HEK293 (cell line): ENCODE measurements around the gene CNNM1.

Experiments used
- EGR2 ChIP-seq: fragments of 450-650 bp; formaldehyde crosslinking; IDR thresholded peaks from 2 replicates; pipeline ENCODE4 v1.5.1; 2016; ENCODE audit warnings: low read depth, missing biosample characterization, missing genetic modification characterization
- OSR2 ChIP-seq: fragments of 450-650 bp; formaldehyde crosslinking; IDR thresholded peaks from 2 replicates; pipeline ENCODE4 v1.5.1; 2016; ENCODE audit warnings: missing biosample characterization, missing genetic modification characterization
- RBAK ChIP-seq: fragments of 450-650 bp; formaldehyde crosslinking; IDR thresholded peaks from 2 replicates; pipeline ENCODE4 v1.5.1; 2016; ENCODE audit warnings: missing biosample characterization, missing genetic modification characterization
- REPIN1 ChIP-seq: fragments of 450-650 bp; formaldehyde crosslinking; IDR thresholded peaks from 2 replicates; pipeline ENCODE4 v1.5.1; 2017; ENCODE audit warnings: missing biosample characterization, missing genetic modification characterization, low read depth
- SCRT1 ChIP-seq: fragments of 450-650 bp; formaldehyde crosslinking; IDR thresholded peaks from 2 replicates; pipeline ENCODE4 v1.5.1; 2016; ENCODE audit warnings: missing biosample characterization, missing genetic modification characterization, borderline replicate concordance
- SP2 ChIP-seq: fragments of 450-650 bp; formaldehyde crosslinking; IDR thresholded peaks from 2 replicates; pipeline ENCODE4 v1.5.1; 2016; ENCODE audit warnings: missing biosample characterization, missing genetic modification characterization
- SP7 ChIP-seq: fragments of 450-650 bp; formaldehyde crosslinking; IDR thresholded peaks from 2 replicates; pipeline ENCODE4 v1.5.1; 2016; ENCODE audit warnings: missing biosample characterization, missing genetic modification characterization
- WT1 ChIP-seq: fragments of 450-650 bp; formaldehyde crosslinking; IDR thresholded peaks from 2 replicates; pipeline ENCODE4 v1.5.1; 2016; ENCODE audit warnings: missing biosample characterization, missing genetic modification characterization
- ZBTB20 ChIP-seq: fragments of 450-650 bp; formaldehyde crosslinking; IDR thresholded peaks from 2 replicates; pipeline ENCODE4 v1.5.1; 2016; ENCODE audit warnings: missing biosample characterization, missing genetic modification characterization
- ZBTB48 ChIP-seq: fragments of 450-650 bp; formaldehyde crosslinking; IDR thresholded peaks from 2 replicates; pipeline ENCODE4 v1.5.1; 2016; ENCODE audit warnings: missing biosample characterization, missing genetic modification characterization
- ZFP69B ChIP-seq: fragments of 450-650 bp; formaldehyde crosslinking; IDR thresholded peaks from 2 replicates; pipeline ENCODE4 v1.5.1; 2016; ENCODE audit warnings: missing biosample characterization, missing genetic modification characterization
- ZNF121 ChIP-seq: fragments of 450-650 bp; formaldehyde crosslinking; IDR thresholded peaks from 2 replicates; pipeline ENCODE4 v1.5.1; 2016; ENCODE audit warnings: missing biosample characterization, missing genetic modification characterization
- ZNF138 ChIP-seq: fragments of 450-650 bp; formaldehyde crosslinking; IDR thresholded peaks from 2 replicates; pipeline ENCODE4 v1.5.1; 2016; ENCODE audit warnings: missing biosample characterization, missing genetic modification characterization, borderline replicate concordance
- ZNF174 ChIP-seq: fragments of 450-650 bp; formaldehyde crosslinking; IDR thresholded peaks from 2 replicates; pipeline ENCODE4 v1.5.0; 2017; ENCODE audit warnings: missing biosample characterization, mild to moderate bottlenecking, missing genetic modification characterization
- ZNF214 ChIP-seq: fragments of 450-650 bp; formaldehyde crosslinking; IDR thresholded peaks from 2 replicates; pipeline ENCODE4 v1.5.1; 2017; ENCODE audit warnings: missing biosample characterization, mild to moderate bottlenecking, missing genetic modification characterization, borderline replicate concordance
- ZNF404 ChIP-seq: fragments of 450-650 bp; formaldehyde crosslinking; IDR thresholded peaks from 2 replicates; pipeline ENCODE4 v1.5.1; 2017; ENCODE audit warnings: missing biosample characterization, missing genetic modification characterization
- ZNF529 ChIP-seq: fragments of 450-650 bp; formaldehyde crosslinking; IDR thresholded peaks from 2 replicates; pipeline ENCODE4 v1.5.1; 2017; ENCODE audit warnings: missing genetic modification characterization, missing biosample characterization; ENCODE audit not compliant: insufficient replicate concordance
- ZNF558 ChIP-seq: fragments of 450-650 bp; formaldehyde crosslinking; IDR thresholded peaks from 2 replicates; pipeline ENCODE4 v1.5.1; 2016; ENCODE audit warnings: missing biosample characterization, missing genetic modification characterization
- ZNF560 ChIP-seq: fragments of 450-650 bp; formaldehyde crosslinking; IDR thresholded peaks from 2 replicates; pipeline ENCODE4 v1.5.1; 2017; ENCODE audit warnings: missing biosample characterization, missing genetic modification characterization, borderline replicate concordance
- ZNF600 ChIP-seq: fragments of 450-650 bp; formaldehyde crosslinking; IDR thresholded peaks from 2 replicates; pipeline ENCODE4 v1.5.1; 2016; ENCODE audit warnings: missing biosample characterization, missing genetic modification characterization
- ZNF624 ChIP-seq: fragments of 450-650 bp; formaldehyde crosslinking; IDR thresholded peaks from 2 replicates; pipeline ENCODE4 v1.5.1; 2017; ENCODE audit warnings: missing biosample characterization, missing genetic modification characterization
- ZNF791 ChIP-seq: fragments of 450-650 bp; formaldehyde crosslinking; IDR thresholded peaks from 2 replicates; pipeline ENCODE4 v1.5.1; 2016; ENCODE audit warnings: missing biosample characterization, missing genetic modification characterization
- ZNF792 ChIP-seq: fragments of 450-650 bp; formaldehyde crosslinking; IDR thresholded peaks from 2 replicates; pipeline ENCODE4 v1.5.1; 2016; ENCODE audit warnings: missing biosample characterization, missing genetic modification characterization
- TF ChIP-seq, protein P1 (sequence below): fragments of 450-650 bp; formaldehyde crosslinking; IDR thresholded peaks from 2 replicates; pipeline ENCODE4 v1.5.1; 2017; ENCODE audit warnings: missing biosample characterization, missing genetic modification characterization
- TF ChIP-seq, protein P2 (sequence below): fragments of 450-650 bp; formaldehyde crosslinking; IDR thresholded peaks from 2 replicates; pipeline ENCODE4 v1.5.1; 2016; ENCODE audit warnings: missing biosample characterization, missing genetic modification characterization, low read depth
- TF ChIP-seq, protein P3 (sequence below): fragments of 450-650 bp; formaldehyde crosslinking; IDR thresholded peaks from 2 replicates; pipeline ENCODE4 v1.5.1; 2016; ENCODE audit warnings: missing biosample characterization, missing genetic modification characterization
- TF ChIP-seq, protein P4 (sequence below): fragments of 450-650 bp; formaldehyde crosslinking; IDR thresholded peaks from 2 replicates; pipeline ENCODE4 v1.5.1; 2016; ENCODE audit warnings: missing biosample characterization, missing genetic modification characterization
- TF ChIP-seq, protein P5 (sequence below): fragments of 450-650 bp; formaldehyde crosslinking; IDR thresholded peaks from 2 replicates; pipeline ENCODE4 v1.5.1; 2016; ENCODE audit warnings: missing biosample characterization, missing genetic modification characterization
- TF ChIP-seq, protein P6 (sequence below): fragments of 450-650 bp; formaldehyde crosslinking; IDR thresholded peaks from 2 replicates; pipeline ENCODE4 v1.5.0; 2017; ENCODE audit warnings: missing biosample characterization, missing genetic modification characterization, borderline replicate concordance
- TF ChIP-seq, protein P7 (sequence below): fragments of 450-650 bp; formaldehyde crosslinking; IDR thresholded peaks from 2 replicates; pipeline ENCODE4 v1.5.1; 2016; ENCODE audit warnings: missing biosample characterization, missing genetic modification characterization

CNNM1 gene

DNA sequence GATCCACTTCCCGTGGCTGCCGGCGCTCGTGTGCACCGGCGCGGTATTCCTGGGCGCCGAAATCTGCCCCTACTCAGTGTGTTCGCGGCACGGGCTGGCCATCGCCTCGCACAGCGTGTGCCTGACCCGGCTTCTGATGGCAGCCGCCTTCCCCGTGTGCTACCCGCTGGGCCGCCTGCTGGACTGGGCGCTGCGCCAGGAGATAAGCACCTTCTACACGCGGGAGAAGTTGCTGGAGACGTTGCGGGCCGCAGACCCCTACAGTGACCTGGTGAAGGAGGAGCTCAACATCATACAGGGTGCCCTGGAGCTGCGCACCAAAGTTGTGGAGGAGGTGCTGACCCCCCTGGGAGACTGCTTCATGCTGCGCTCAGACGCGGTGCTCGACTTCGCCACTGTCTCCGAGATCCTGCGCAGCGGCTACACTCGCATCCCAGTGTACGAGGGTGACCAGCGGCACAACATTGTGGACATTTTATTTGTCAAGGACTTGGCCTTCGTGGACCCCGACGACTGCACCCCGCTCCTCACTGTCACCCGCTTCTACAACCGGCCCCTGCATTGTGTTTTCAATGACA, 1.3 kb downstream of the CNNM1 start (continued):
- no peak for TF ChIP-seq ZNF138 (tag by site-specific recombination)
- TF ChIP-seq, protein P1, sequence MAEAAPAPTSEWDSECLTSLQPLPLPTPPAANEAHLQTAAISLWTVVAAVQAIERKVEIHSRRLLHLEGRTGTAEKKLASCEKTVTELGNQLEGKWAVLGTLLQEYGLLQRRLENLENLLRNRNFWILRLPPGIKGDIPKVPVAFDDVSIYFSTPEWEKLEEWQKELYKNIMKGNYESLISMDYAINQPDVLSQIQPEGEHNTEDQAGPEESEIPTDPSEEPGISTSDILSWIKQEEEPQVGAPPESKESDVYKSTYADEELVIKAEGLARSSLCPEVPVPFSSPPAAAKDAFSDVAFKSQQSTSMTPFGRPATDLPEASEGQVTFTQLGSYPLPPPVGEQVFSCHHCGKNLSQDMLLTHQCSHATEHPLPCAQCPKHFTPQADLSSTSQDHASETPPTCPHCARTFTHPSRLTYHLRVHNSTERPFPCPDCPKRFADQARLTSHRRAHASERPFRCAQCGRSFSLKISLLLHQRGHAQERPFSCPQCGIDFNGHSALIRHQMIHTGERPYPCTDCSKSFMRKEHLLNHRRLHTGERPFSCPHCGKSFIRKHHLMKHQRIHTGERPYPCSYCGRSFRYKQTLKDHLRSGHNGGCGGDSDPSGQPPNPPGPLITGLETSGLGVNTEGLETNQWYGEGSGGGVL (tag by site-specific recombination), result no peak
- no peak; the same call in 1 of the 2 replicates for TF ChIP-seq WT1
- TF ChIP-seq, protein P2, sequence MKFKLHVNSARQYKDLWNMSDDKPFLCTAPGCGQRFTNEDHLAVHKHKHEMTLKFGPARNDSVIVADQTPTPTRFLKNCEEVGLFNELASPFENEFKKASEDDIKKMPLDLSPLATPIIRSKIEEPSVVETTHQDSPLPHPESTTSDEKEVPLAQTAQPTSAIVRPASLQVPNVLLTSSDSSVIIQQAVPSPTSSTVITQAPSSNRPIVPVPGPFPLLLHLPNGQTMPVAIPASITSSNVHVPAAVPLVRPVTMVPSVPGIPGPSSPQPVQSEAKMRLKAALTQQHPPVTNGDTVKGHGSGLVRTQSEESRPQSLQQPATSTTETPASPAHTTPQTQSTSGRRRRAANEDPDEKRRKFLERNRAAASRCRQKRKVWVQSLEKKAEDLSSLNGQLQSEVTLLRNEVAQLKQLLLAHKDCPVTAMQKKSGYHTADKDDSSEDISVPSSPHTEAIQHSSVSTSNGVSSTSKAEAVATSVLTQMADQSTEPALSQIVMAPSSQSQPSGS (tag by site-specific recombination), result no peak
- TF ChIP-seq ZFP69B (tag by site-specific recombination), result no peak
- TF ChIP-seq OSR2 (tag by site-specific recombination), result peak; percentile 80
- no peak for TF ChIP-seq ZNF792
- no peak for TF ChIP-seq ZBTB20 (tag by site-specific recombination)
- TF ChIP-seq ZNF214 (tag by site-specific recombination), result no peak
- TF ChIP-seq, protein P3, sequence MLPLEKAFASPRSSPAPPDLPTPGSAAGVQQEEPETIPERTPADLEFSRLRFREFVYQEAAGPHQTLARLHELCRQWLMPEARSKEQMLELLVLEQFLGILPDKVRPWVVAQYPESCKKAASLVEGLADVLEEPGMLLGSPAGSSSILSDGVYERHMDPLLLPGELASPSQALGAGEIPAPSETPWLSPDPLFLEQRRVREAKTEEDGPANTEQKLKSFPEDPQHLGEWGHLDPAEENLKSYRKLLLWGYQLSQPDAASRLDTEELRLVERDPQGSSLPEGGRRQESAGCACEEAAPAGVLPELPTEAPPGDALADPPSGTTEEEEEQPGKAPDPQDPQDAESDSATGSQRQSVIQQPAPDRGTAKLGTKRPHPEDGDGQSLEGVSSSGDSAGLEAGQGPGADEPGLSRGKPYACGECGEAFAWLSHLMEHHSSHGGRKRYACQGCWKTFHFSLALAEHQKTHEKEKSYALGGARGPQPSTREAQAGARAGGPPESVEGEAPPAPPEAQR (tag by site-specific recombination), result no peak
- TF ChIP-seq ZNF121, result no peak
- no peak for TF ChIP-seq REPIN1
- TF ChIP-seq SP2, result no peak
- TF ChIP-seq ZNF600 (tag by site-specific recombination), result 0 out of 2 replicates have a peak, but pooled peaks have one; percentile 66
- TF ChIP-seq, protein P4, sequence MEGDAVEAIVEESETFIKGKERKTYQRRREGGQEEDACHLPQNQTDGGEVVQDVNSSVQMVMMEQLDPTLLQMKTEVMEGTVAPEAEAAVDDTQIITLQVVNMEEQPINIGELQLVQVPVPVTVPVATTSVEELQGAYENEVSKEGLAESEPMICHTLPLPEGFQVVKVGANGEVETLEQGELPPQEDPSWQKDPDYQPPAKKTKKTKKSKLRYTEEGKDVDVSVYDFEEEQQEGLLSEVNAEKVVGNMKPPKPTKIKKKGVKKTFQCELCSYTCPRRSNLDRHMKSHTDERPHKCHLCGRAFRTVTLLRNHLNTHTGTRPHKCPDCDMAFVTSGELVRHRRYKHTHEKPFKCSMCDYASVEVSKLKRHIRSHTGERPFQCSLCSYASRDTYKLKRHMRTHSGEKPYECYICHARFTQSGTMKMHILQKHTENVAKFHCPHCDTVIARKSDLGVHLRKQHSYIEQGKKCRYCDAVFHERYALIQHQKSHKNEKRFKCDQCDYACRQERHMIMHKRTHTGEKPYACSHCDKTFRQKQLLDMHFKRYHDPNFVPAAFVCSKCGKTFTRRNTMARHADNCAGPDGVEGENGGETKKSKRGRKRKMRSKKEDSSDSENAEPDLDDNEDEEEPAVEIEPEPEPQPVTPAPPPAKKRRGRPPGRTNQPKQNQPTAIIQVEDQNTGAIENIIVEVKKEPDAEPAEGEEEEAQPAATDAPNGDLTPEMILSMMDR (tag by site-specific recombination), result 0 out of 2 replicates have a peak, but pooled peaks have one; percentile 6
- TF ChIP-seq, protein P5, sequence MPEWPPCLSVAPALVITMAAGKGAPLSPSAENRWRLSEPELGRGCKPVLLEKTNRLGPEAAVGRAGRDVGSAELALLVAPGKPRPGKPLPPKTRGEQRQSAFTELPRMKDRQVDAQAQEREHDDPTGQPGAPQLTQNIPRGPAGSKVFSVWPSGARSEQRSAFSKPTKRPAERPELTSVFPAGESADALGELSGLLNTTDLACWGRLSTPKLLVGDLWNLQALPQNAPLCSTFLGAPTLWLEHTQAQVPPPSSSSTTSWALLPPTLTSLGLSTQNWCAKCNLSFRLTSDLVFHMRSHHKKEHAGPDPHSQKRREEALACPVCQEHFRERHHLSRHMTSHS (tag by site-specific recombination), result 0 out of 2 replicates have a peak, but pooled peaks have one; percentile 38
- no peak for TF ChIP-seq ZNF404 (tag by site-specific recombination)
- no peak for TF ChIP-seq ZNF558
- no peak for TF ChIP-seq ZNF174 (tag by site-specific recombination)
- TF ChIP-seq SP7, result no peak; the same call in 1 of the 2 replicates
- TF ChIP-seq, protein P6, sequence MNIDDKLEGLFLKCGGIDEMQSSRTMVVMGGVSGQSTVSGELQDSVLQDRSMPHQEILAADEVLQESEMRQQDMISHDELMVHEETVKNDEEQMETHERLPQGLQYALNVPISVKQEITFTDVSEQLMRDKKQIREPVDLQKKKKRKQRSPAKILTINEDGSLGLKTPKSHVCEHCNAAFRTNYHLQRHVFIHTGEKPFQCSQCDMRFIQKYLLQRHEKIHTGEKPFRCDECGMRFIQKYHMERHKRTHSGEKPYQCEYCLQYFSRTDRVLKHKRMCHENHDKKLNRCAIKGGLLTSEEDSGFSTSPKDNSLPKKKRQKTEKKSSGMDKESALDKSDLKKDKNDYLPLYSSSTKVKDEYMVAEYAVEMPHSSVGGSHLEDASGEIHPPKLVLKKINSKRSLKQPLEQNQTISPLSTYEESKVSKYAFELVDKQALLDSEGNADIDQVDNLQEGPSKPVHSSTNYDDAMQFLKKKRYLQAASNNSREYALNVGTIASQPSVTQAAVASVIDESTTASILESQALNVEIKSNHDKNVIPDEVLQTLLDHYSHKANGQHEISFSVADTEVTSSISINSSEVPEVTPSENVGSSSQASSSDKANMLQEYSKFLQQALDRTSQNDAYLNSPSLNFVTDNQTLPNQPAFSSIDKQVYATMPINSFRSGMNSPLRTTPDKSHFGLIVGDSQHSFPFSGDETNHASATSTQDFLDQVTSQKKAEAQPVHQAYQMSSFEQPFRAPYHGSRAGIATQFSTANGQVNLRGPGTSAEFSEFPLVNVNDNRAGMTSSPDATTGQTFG (tag by site-specific recombination), result no peak
- no peak for TF ChIP-seq SCRT1 (tag by site-specific recombination)
- TF ChIP-seq ZBTB48, result no peak
- no peak for TF ChIP-seq ZNF529 (tag by site-specific recombination)
- no peak for TF ChIP-seq ZNF560 (tag by site-specific recombination)
- TF ChIP-seq ZNF791 (tag by site-specific recombination), result no peak
- TF ChIP-seq, protein P7, sequence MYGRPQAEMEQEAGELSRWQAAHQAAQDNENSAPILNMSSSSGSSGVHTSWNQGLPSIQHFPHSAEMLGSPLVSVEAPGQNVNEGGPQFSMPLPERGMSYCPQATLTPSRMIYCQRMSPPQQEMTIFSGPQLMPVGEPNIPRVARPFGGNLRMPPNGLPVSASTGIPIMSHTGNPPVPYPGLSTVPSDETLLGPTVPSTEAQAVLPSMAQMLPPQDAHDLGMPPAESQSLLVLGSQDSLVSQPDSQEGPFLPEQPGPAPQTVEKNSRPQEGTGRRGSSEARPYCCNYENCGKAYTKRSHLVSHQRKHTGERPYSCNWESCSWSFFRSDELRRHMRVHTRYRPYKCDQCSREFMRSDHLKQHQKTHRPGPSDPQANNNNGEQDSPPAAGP (tag by site-specific recombination), result no peak
- no peak for TF ChIP-seq ZNF624 (tag by site-specific recombination)
- TF ChIP-seq EGR2 (tag by site-specific recombination), result no peak
- no peak for TF ChIP-seq RBAK (tag by site-specific recombination)
